ENCODE measurements around the gene ZNF512B.

ZNF512B gene

DNA sequence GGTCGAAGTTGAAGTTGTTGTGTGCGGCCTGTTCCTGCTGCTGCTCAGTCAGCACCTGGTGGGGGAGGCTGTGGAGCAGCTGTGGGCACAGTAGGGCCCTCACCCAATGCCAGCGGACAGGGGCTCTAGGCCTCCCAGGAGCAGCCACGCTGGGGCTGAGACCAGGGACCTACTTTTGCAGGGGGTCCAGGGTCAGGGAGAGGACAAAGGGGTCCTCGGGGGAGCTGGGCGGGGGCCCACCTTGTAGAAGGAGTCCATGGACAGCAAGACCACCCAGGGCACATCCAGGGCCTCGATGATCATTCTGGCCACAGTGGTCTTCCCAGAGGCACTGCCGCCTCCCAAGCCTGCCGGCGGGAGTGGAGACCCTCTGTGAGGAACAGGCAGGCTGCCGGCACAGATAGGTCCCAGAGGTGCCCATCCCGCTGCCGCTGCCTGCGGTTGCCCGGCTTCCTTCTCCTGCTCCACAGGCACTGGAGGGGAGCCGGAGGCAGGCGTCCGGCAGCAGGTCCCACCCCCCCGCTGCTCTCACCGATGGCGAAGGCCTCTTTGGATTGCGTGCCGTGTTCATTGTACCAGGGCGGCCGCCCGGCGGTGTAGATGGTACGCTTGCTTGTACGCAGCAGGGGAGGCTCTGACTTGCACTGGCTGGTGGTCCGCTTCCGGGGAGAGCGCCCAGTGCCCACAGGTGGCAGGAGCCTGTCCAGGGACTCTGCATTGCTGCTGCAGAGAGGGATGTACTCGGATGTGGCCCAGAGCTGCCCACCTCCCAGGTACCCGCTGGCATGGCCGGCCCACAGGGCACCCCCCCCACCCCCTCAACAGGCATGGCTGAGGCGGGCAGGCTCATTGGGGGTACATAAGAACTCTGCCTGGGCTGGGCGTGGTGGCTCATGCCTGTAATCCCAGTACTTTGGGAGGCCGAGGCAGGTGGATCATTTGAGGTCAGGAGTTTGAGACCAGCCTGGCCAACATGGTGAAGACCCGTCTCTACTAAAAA lies 23.5 kb downstream of the ZNF512B start:
- no peak for DNase-seq

DNA sequence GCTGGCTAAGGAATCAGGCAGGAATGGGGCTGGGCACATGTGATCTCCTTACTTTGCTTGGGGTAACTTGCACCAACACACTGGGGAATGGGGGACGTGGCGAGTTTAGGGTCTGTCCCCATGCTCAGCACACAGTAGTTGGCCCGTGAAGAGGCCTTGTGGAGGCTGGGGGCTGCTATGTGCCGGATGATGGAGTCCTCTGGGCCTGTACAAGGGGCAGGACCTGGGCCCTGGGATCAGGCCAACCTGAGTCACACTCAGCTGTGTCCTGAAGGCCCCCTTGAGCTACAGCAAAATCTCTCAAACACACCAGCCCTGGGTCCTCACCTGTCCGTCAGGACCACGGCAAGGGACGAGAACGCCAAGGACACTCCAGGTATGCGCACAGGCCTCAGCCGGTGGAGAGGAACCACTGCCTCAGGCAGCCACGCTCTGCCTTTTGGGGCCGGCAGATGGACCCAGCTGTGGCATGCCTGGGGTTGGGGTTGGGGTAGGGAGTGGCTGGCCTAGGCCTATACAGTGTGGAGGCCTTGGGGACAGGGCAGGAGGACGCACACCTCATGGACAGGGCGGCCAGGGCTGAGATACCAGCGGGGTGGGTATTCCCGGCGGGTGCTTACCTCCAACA lies 24.6 kb downstream of the ZNF512B start:
- DNase-seq = no peak

DNA sequence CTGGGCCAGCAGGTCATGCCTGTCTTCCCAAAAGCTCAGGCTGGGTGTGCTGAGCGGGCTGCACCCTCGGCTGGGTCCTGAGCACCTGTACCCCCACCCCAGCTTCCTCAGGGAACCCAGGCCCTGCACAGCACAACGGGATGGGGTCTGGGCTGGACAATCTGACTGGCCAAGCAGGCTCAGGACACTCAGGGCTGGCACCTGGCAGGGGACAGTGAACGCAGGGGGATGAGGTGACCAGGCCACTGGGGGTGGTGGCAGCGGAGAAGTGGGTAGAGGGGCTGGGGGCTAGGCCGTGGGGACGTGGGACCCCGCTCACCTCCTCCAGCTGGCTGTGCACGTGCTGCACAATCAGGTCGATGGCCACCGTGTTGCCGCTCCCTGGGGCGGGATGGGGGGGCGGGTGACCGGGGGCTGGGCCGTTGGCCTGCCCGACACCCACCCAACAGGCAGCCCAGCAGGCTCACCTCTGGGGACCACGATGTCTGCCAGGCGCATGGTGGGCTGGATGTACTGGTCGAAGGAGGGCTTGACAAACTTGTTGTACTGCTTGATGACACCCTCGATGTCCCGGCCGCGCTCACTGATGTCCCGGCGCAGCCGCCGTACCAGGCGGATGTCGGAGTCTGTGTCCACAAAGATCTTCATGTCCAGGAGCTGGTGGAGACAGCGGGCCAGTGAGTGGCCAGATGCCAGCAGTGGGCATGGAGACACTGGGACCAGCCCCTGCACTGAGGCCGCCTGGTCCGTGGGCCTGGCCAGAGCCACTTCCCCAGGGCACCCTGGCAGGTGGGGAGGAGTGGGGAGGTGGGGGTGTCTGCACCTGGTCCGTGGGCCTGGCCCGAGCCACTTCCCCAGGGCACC lies 25.4 kb downstream of the ZNF512B start:
- no peak for DNase-seq

DNA sequence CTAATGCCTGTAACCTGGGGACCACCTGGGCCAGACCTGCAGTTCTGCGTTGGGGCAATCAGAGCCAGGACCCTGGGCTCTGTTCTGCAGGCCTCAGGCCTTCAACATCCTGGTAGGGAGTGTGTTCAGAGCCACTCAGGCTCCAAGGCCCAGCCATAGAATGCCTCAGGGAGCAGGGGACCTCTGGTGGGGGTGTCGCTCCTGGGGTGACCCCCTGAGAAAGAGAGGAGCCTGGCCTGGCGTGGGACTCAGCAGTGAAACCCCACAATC lies 26.0 kb downstream of the ZNF512B start:
- DNase-seq = no peak

GRCh38 chr20:63942969-63943807 lies 26.5 kb downstream of the ZNF512B start:
- no peak for DNase-seq

- peak in 1 of 2 donors; percentile 41 for DNase-seq
These were observed 27.3 kb downstream of the ZNF512B start for GRCh38 chr20:63942250-63942951.

DNA sequence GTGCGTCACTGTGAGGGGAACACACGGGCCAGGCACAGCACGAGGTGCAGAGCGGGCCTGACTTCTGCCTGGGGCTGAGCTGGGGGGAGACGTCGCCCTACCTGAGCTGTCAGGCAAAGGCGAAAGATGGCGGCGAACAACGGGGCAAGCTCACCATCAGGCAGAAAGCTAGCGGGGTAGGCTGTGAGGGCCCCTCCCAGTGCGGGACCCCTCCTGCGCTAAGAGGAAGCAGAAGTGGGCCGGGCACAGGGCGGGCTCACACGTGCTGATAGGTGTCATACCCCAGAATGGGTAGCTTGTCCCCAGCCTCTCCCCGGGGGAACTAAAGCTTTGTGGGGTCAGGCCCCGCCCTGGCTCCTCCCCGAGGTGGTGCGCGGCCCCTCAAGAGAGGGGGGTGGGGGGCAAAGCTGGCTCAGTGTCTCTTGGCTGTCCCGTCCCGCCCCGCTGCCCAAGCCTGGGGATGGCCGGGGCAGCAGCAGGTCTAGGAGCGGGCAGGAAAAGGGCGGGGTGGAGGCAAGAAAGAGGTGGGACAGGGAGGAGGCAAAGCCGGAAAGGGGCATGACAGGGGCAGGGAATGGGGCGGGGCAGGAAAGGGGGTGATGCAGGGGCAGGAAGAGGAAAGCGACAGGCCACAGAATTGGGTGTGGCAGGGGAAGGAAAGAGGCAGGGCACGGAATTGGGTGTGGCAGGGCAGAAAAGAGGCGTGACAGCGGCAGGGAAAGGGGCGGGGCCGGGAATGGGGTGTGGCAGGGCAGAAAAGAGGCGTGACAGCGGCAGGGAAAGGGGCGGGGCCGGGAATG lies 28.2 kb downstream of the ZNF512B start:
- peak; percentile 86 to 87 for DNase-seq

DNA sequence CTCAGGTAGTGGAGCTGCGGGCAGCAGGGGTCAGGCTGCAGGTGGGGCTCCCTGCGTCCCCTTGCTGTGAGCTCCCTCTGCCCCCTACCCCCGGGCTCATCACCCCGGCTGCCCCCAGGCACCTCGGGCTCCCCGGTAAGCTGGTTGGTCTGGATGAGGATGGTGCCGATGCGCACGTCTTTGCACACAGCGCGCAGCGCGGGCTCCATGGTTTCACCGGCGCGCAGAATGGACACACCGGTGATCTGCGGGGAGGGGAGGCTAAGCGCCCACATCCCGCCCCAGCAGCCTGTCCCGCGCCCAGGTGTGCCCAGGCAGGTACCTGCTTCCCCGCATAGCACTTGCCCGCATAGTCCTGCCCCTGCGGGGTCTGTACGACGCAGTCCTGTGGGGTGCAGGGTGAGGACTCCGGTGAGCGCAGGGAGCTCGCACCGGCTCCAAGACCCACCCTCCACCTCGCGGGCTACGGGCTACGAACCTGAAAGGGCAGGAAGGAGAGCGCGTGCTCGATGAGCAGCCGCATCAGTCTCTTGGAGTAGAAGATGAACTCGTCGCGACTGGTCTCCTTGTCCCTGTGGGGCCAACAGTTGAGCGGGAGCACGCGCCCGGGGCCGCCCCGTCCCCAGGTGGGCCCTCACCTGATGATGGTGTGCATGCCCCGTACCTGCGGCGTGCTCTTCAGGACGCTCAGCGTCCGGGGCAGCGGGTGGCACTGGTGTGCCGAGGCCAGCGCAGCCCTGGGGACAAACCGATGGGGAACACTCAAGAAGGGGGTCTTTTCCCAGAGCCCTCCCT lies 29.1 kb downstream of the ZNF512B start:
- no peak for DNase-seq

- no peak for DNase-seq
These were observed 29.7 kb downstream of the ZNF512B start for GRCh38 chr20:63940071-63940471.

DNA sequence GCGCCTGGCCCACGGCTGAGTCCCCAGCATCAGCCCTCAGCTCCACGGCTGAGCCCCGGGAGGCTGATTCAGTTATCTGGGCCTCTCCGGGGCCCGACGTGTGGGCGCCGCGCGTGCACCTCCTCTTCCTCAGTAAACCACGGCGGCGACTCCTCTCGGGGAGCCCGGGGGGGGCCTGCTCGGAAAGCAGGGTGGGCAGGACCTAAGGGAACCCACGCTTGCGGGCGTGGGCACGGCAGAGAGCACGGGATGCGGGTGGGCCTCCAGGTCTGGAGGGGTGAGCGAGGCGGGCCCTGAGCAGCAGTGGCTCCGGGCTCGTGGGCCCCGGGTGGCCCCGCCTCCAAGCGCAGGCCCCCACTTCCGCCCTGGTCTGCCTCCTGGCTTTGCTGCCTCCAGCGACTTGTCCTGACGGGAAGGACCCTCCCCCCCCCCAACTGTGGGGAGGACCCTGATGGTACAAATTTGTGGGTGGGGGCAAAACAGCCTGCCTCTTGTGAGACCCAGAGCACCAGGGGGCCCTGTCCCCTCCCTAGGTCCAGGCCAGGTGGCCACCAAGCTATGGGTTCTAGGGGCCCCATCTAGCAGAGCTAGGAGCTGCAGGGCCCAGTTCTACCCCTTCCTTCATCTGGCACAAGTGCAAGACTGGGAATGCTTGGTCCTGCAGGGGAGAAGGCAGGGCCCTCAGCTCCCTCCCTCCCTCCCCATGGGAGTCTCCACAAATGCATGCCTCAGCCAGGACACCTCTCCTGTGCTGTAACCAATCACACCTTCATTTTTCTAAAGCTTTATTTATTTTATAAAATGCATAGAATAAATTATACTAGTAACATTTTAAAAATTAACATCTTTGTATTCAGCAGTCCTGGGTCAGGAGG lies 30.4 kb downstream of the ZNF512B start:
- DNase-seq = no peak

- DNase-seq = no peak
These were observed 32.1 kb downstream of the ZNF512B start for GRCh38 chr20:63937596-63937995.

DNA sequence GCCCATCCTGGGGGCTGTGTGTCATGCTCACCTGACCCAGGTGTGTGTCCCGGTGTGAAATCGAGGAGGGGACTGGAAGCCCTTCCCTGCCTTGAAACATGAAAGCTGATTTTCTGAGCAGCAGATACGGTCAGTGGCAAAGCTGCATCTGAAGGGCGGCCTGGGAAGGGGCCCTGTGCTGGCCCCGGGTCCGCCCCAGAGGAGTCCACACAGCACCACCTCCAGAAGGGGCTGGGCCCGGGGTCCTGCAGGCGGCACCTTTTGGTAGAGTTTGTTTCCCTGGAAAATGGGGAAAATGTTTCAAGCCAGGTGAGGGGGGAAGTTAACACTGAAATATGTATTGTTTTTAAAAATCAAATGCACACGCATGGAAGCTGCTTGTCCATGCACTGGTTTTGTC lies 34.3 kb downstream of the ZNF512B start:
- DNase-seq = no peak

- no peak for DNase-seq
These were observed 35.3 kb downstream of the ZNF512B start for GRCh38 chr20:63934271-63935068.

DNA sequence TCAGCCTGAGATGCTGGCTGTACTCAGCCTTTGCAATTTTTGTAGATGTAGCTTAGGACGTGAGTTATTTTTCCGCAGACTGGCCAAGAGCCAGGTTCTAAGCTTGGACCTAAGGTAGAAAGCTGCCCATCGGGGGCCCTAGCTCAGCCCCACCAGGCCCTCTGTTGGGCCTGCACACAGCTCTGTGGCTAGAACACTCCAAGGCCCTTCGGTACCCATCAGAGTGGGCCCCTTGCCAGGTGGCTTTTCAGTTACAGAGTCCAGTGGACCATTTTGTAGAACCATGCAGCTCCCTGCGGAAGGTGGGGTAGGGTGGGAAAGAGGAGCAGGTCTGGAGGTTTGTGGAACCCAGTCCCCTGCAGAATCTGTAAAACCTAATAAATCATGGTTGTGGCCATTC lies 36.1 kb downstream of the ZNF512B start:
- no peak for DNase-seq

GRCh38 chr20:63932606-63933160 lies 37.0 kb downstream of the ZNF512B start:
- no peak for DNase-seq

DNA sequence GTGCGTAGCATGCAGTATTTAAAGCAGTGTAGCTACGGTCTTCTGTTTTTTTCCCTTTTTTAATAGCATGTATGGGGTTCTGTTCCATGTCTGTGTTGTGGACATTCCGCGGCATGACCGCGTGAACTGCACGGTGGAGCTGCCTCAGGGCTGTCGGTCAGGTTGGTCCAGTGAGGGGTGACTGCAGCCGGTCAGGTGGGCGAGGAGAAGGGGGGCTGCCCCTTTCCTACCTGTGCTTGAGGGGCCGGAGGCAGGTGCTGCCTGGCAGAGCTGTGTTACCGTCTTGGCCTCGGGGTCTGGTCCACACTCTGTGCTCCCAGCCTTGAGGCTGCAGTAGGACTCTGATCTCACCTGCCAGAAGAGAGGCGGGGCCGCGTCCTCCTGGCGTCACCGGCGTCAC lies 38.0 kb downstream of the ZNF512B start:
- no peak for DNase-seq

DNA sequence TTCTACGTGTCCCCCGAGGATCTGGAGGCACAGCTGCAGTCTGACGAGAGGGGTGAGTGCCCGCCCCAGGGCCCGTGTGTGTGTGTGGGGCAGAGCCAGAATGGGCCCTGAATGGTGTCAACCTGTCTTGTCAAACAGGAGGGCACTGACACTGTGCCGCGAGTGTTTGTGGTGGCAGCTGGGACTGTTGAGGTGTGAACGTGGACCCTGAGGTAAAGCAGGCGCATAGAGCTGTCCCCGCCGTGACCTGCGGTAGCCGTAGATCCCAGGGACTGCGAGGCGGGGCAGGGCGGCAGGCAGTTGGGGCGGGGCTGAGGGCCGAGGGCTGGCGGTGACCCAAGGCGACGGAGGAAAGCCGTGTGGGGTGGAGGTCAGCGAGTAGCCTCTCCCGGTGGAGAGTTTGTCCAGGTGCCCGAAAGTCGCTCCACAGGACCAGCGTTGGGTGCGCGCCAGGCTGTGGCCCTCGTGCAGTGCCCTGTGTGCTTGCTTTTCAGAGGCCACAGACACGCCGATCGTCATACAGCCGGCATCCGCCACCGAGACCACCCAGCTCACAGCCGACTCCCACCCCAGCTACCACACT lies 38.7 kb downstream of the ZNF512B start:
- no peak for DNase-seq

All from CD4-positive, alpha-beta T cell treated with Interleukin-1 beta for 1 hour (primary cell).